H1 (cell line): Measurements from ENCODE around the gene OR52K1. TPM values are rescaled to one million over a fixed set of nuclear protein-coding genes. Genes with fewer than 3 reads are reported as not detected.

Source experiments
- CTCF ChIA-PET: fragments of 300-600 bp; sonication (Branson Sonifier 250); formaldehyde crosslinking; loops from one replicate; lab custom pipeline; 2021; ENCODE audit not compliant: partially characterized antibody; lab: Charles Lee
- POLR2A ChIA-PET: fragments of 300-600 bp; sonication (Branson Sonifier 250); formaldehyde crosslinking; loops from one replicate; lab custom pipeline; 2021; ENCODE audit warnings: inconsistent platforms; ENCODE audit not compliant: partially characterized antibody; lab: Charles Lee
- DNase-seq, 2 experiments: peaks; one replicate each; pipeline versions ENCODE4 v3.0.0 to v3.0.0-alpha.2; 2010 to 2022; ENCODE audit warnings: low spot score in 2 of 2, low read depth in 1 of 2, mixed read lengths in 1 of 2
- FAIRE-seq: peaks from 2 replicates; lab custom pipeline; 2011; peaks lifted over from hg19 to GRCh38; lab: Jason Lieb, UNC
- H2AFZ ChIP-seq: 2 replicates; pipeline ENCODE4 v1.8.1; 2012; ENCODE audit warnings: low read length, inconsistent platforms
- H2AK5ac ChIP-seq: 2 replicates; pipeline ENCODE4 v1.6.1; 2013; ENCODE audit warnings: low read depth, low read length
- H2BK120ac ChIP-seq: replicated peaks from 2 replicates; pipeline ENCODE3; 2013; ENCODE audit warnings: low read depth, low read length, inconsistent platforms
- H2BK12ac ChIP-seq: 2 replicates; pipeline ENCODE4 v1.6.1; 2013; ENCODE audit warnings: low read depth, low read length
- H2BK15ac ChIP-seq: 2 replicates; pipeline ENCODE4 v1.6.1; 2013; ENCODE audit warnings: low read length
- H2BK20ac ChIP-seq: 2 replicates; pipeline ENCODE4 v1.6.1; 2013; ENCODE audit warnings: low read length
- H2BK5ac ChIP-seq: 2 replicates; pipeline ENCODE4 v1.6.1; 2013; ENCODE audit warnings: low read depth, low read length
- H3K14ac ChIP-seq: 2 replicates; pipeline ENCODE4 v1.6.1; 2013; ENCODE audit warnings: inconsistent platforms; ENCODE audit not compliant: insufficient read length
- H3K18ac ChIP-seq: 2 replicates; pipeline ENCODE4 v1.6.1; 2013; ENCODE audit warnings: low read length; ENCODE audit errors: extremely low read depth
- H3K23ac ChIP-seq: 2 replicates; pipeline ENCODE4 v1.6.1; 2013; ENCODE audit warnings: inconsistent platforms; ENCODE audit not compliant: insufficient read length
- H3K23me2 ChIP-seq: 2 replicates; pipeline ENCODE4 v1.6.1; 2013; ENCODE audit warnings: low read depth, low read length
- H3K27ac ChIP-seq: 2 replicates; pipeline ENCODE4 v1.6.1; 2011; ENCODE audit warnings: low read depth, low read length, inconsistent platforms
- H3K27me3 ChIP-seq, 4 experiments: replicated peaks in 1 of 4; 1 replicate in 1 of 4; 2 replicates in 3 of 4; pipeline versions ENCODE4 v1.6.1 to v1.8.1; 2011 to 2013; ENCODE audit warnings: low read length in 3 of 4, mild to moderate bottlenecking in 3 of 4, inconsistent platforms in 2 of 4, mixed read lengths in 2 of 4, moderate library complexity in 1 of 4; ENCODE audit not compliant: control insufficient read depth in 3 of 4, insufficient read depth in 3 of 4; ENCODE audit errors: extremely low read depth in 1 of 4
- H3K36me3 ChIP-seq, 4 experiments: 2 replicates each; pipeline versions ENCODE4 v1.6.1 to v1.8.1; 2011 to 2013; ENCODE audit warnings: mild to moderate bottlenecking in 4 of 4, low read length in 3 of 4, moderate library complexity in 2 of 4, control low read depth in 1 of 4, inconsistent platforms in 1 of 4; ENCODE audit not compliant: insufficient read depth in 4 of 4, control insufficient read depth in 2 of 4
- H3K4ac ChIP-seq: replicated peaks from 2 replicates; pipeline ENCODE3; 2013; ENCODE audit warnings: low read length, low read depth, mixed read lengths, inconsistent platforms; ENCODE audit not compliant: insufficient read length
- H3K4me1 ChIP-seq, 4 experiments: replicated peaks in 1 of 4; 1 replicate in 1 of 4; 2 replicates in 3 of 4; pipeline versions ENCODE4 v1.6.1 to v1.8.1; 2011 to 2013; ENCODE audit warnings: low read length in 3 of 4, inconsistent platforms in 2 of 4, mixed read lengths in 1 of 4; ENCODE audit not compliant: insufficient read depth in 4 of 4, control insufficient read depth in 3 of 4
- H3K4me2 ChIP-seq, 2 experiments: 2 replicates each; pipeline versions ENCODE4 v1.6.1 to v1.8.1; 2011 to 2013; ENCODE audit warnings: low read depth in 2 of 2, low read length in 2 of 2, control low read depth in 1 of 2, inconsistent platforms in 1 of 2, mild to moderate bottlenecking in 1 of 2; ENCODE audit not compliant: insufficient read depth in 1 of 2
- H3K4me3 ChIP-seq, 4 experiments: fragments of 200-600, 300-600 bp in 1 of 4; sonication (generic), shearing (Covaris generic), sonication (Bioruptor Twin) in 1 of 4; 2 replicates each; pipeline versions ENCODE4 v1.5.1 to v1.8.1; 2011 to 2016; ENCODE audit warnings: low read length in 4 of 4, low read depth in 3 of 4, control low read depth in 2 of 4, inconsistent platforms in 2 of 4, mild to moderate bottlenecking in 2 of 4, mixed read lengths in 1 of 4, moderate library complexity in 1 of 4; ENCODE audit not compliant: insufficient read depth in 2 of 4; ENCODE audit errors: extremely low read depth in 1 of 4
- H3K56ac ChIP-seq: replicated peaks from 2 replicates; pipeline ENCODE3; 2013; ENCODE audit warnings: low read depth, mild to moderate bottlenecking, mixed read lengths, low read length, inconsistent platforms; ENCODE audit not compliant: insufficient read length
- H3K79me1 ChIP-seq: 2 replicates; pipeline ENCODE4 v1.6.1; 2013; ENCODE audit warnings: low read depth, low read length, control low read depth
- H3K79me2 ChIP-seq, 2 experiments: 2 replicates each; pipeline versions ENCODE4 v1.6.1 to v1.8.1; 2012 to 2013; ENCODE audit warnings: low read length in 2 of 2, mild to moderate bottlenecking in 2 of 2, inconsistent platforms in 1 of 2; ENCODE audit not compliant: insufficient read depth in 2 of 2, control insufficient read depth in 1 of 2
- H3K9ac ChIP-seq, 4 experiments: replicated peaks in 1 of 4; 1 replicate in 1 of 4; 2 replicates in 3 of 4; pipeline versions ENCODE4 v1.6.1 to v1.8.1; 2011 to 2013; ENCODE audit warnings: low read depth in 3 of 4, low read length in 3 of 4, control low read depth in 2 of 4, mild to moderate bottlenecking in 2 of 4, moderate library complexity in 2 of 4, inconsistent platforms in 1 of 4; ENCODE audit errors: extremely low read depth in 1 of 4
- H3K9me3 ChIP-seq, 2 experiments: 2 replicates each; pipeline versions ENCODE4 v1.6.1 to v1.8.1; 2012 to 2013; ENCODE audit warnings: mild to moderate bottlenecking in 2 of 2, moderate library complexity in 2 of 2, control low read depth in 1 of 2, inconsistent platforms in 1 of 2, low read depth in 1 of 2, low read length in 1 of 2, mixed read lengths in 1 of 2; ENCODE audit not compliant: insufficient read depth in 2 of 2
- H4K20me1 ChIP-seq, 2 experiments: replicated peaks in 1 of 2; 2 replicates each; pipeline versions ENCODE3 to v1.8.1; 2011 to 2013; ENCODE audit warnings: inconsistent platforms in 2 of 2, low read length in 2 of 2, mild to moderate bottlenecking in 1 of 2; ENCODE audit not compliant: insufficient read depth in 2 of 2, control insufficient read depth in 1 of 2
- H4K5ac ChIP-seq: 2 replicates; pipeline ENCODE4 v1.6.1; 2013; ENCODE audit warnings: low read length, low read depth, mixed read lengths, inconsistent platforms; ENCODE audit not compliant: insufficient read length
- H4K8ac ChIP-seq: 2 replicates; pipeline ENCODE4 v1.8.0; 2013; ENCODE audit warnings: mild to moderate bottlenecking, moderate library complexity, low read length, inconsistent platforms; ENCODE audit not compliant: insufficient read depth; ENCODE audit errors: extremely low read depth
- H4K91ac ChIP-seq: replicated peaks from 2 replicates; pipeline ENCODE3; 2013; ENCODE audit warnings: low read length, mixed read lengths, inconsistent platforms; ENCODE audit not compliant: insufficient read length
- ATF2 ChIP-seq: IDR thresholded peaks from 2 replicates; pipeline ENCODE4 v1.6.1; 2012; ENCODE audit warnings: low read length, inconsistent platforms
- CEBPB ChIP-seq: IDR thresholded peaks from 2 replicates; pipeline ENCODE4 v1.6.1; 2012; ENCODE audit warnings: low read depth, low read length
- CTCF ChIP-seq, 3 experiments: IDR thresholded peaks; 1 replicate in 2 of 3; 2 replicates in 1 of 3; pipeline versions ENCODE4 v1.5.1 to v1.6.1; 2011; ENCODE audit warnings: low read length in 3 of 3, mild to moderate bottlenecking in 3 of 3, inconsistent platforms in 2 of 3, low read depth in 1 of 3, moderate library complexity in 1 of 3; ENCODE audit not compliant: insufficient read depth in 1 of 3; ENCODE audit errors: control extremely low read depth in 1 of 3
- POU5F1 ChIP-seq: IDR thresholded peaks from 2 replicates; pipeline ENCODE4 v1.6.1; 2011; ENCODE audit warnings: low read depth, mild to moderate bottlenecking, low read length, moderate library complexity
- SAP30 ChIP-seq: fragments of 300-600 bp; sonication (generic); IDR thresholded peaks from 2 replicates; pipeline ENCODE4 v1.7.1; 2012; ENCODE audit warnings: low read length, moderate library complexity, mild to moderate bottlenecking, inconsistent platforms; ENCODE audit not compliant: insufficient read depth, insufficient replicate concordance
- SRF ChIP-seq: IDR thresholded peaks from 2 replicates; pipeline ENCODE4 v1.6.1; 2011; ENCODE audit warnings: mild to moderate bottlenecking, low read depth, low read length, moderate library complexity
- SUZ12 ChIP-seq: fragments of 200-600 bp; sonication (generic); IDR thresholded peaks from 2 replicates; pipeline ENCODE4 v1.6.1; 2012; ENCODE audit warnings: mild to moderate bottlenecking, inconsistent platforms, low read length, moderate library complexity, mixed read lengths
- TEAD4 ChIP-seq: IDR thresholded peaks from 2 replicates; pipeline ENCODE4 v1.6.1; 2012; ENCODE audit warnings: low read depth, low read length, inconsistent platforms, mixed read lengths
- ZNF274 ChIP-seq: IDR thresholded peaks from 2 replicates; pipeline ENCODE4 v1.7.0; 2012; ENCODE audit warnings: low read length, borderline replicate concordance; ENCODE audit errors: extremely low read depth
- WGBS, 2 experiments: shearing (Covaris generic) in 1 of 2; methylation state at CpG; one replicate each; pipeline versions ENCODE4 v1.1.6 to v1.1.7; 2013 to 2015; ENCODE audit warnings: low lambda C conversion rate in 2 of 2, mixed read lengths in 2 of 2, inconsistent platforms in 1 of 2, low coverage in 1 of 2, missing lambda C conversion rate in 1 of 2; ENCODE audit not compliant: insufficient replicate concordance in 2 of 2, insufficient coverage in 1 of 2, insufficient read length in 1 of 2; ENCODE audit errors: extremely low coverage in 1 of 2, missing lambda C conversion rate in 1 of 2; 5-methylcytosine and 5-hydroxymethylcytosine counted together
- polyA plus RNA-seq, 7 experiments: library from polyadenylated mRNA; depleted of rRNA in 3 of 7; stranded (reverse) in 5 of 7; unstranded in 2 of 7; fragments of >200 nt in 5 of 7; fragments of 200-250 nt in 2 of 7; gene quantifications; 1 replicate in 5 of 7; 2 replicates in 1 of 7; 4 replicates in 1 of 7; pipeline versions ENCODE4 v1.2.1 to v1.2.3, GENCODE V29; 2011 to 2013; ENCODE audit warnings: missing spikeins in 2 of 7, mixed read lengths in 2 of 7
- total RNA-seq: library from RNA; stranded (reverse); fragmentation: NEBNext Ultra II Directional; extraction: Animal tissue kit (Norgen Biotek cat#: 25700); gene quantifications from 2 replicates; pipeline ENCODE4 v1.2.1, GENCODE V29; 2021

Gene OR52K1
- total and polyA plus RNA-seq, 2 of the 8 experiments (the other 6 are each of a cell fraction or from before 2014, with no cell fraction given): not detected

DNA sequence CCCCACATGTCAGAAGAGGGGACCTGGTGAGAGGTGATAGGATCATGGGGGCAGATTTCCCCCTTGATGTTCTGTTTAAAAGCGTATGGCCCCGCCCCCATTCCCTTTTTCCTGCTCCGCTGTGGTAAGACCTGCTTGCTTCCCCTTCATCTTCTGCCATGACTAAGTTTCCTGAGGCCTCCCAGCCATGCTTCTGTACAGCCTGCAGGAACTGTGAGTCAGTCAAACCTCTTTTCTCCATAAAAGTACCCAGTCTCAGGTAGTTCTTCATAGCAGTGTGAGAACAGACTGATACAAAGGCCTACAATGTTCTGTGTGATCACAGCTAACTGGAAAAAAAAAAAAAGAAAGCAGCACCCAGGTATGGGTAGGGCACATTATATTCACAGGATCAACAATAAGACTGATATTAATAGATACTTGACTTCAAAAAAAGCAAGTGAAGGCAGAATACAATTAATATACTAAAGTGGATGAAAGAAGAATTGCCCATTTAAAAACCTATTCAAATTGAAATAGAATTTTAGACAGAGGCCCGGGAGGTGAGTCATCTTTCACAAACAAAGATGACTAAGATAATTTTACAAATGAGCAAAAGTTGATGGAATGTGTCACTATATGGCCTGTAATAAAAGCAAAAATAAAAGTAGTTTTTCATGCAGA lies 1.7 kb upstream of the OR52K1 start:
- Histone ChIP-seq H4K8ac (no peak overlapping the region), H3K4me2 (no peak overlapping the region), H2BK15ac (no peak overlapping the region), H3K36me3 (no peaks in the 10 kb centered on the region), H4K91ac (no peak overlapping the region), H3K56ac (no peak overlapping the region), H3K27me3 (no peaks in the 10 kb centered on the region), H3K9ac (no peak overlapping the region), H3K79me1 (no peaks in the 10 kb centered on the region), H3K27ac (no peak overlapping the region), H2AK5ac (no peak overlapping the region), H3K23ac (no peak overlapping the region), H3K14ac (no peak overlapping the region), H3K23me2 (no peaks in the 10 kb centered on the region; the same call in 1 of the 2 replicates), H3K4ac (no peak overlapping the region), H2AFZ (peak overlapping the region; percentile 57; the same call in 1 of the 2 replicates), H4K5ac (no peak overlapping the region), H2BK5ac (no peak overlapping the region), H3K9me3 (no peaks in the 10 kb centered on the region), H3K18ac (no peak overlapping the region), H2BK120ac (no peak overlapping the region), H3K79me2 (no peaks in the 10 kb centered on the region), H2BK12ac (no peak overlapping the region), H4K20me1 (no peaks in the 10 kb centered on the region), H2BK20ac (no peak overlapping the region), H3K4me1 (no peaks in the 10 kb centered on the region), H3K4me3 (no peak overlapping the region)
- WGBS, 2 experiments: 86% methylated on average over 4 of the region's 4 CpGs; no CpG with 5 or more reads in 1 of the 2 experiments
- ChIA-PET POLR2A (no interaction called here), CTCF (no interaction called here)
- DNase-seq (no peak), FAIRE-seq (no peak)
- TF ChIP-seq CEBPB: no peak
- TF ChIP-seq ATF2: no peak
- no peak for TF ChIP-seq POU5F1
- no peak for TF ChIP-seq SUZ12
- TF ChIP-seq ZNF274: no peak
- TF ChIP-seq SAP30: no peak
- no peak for TF ChIP-seq CTCF (IDR thresholded peaks at IDR 0.05; ENCODE audit: control extremely low read depth in 1 of 3, insufficient read depth in 1 of 3, low read depth in 1 of 3, low read length in 3 of 3)
- TF ChIP-seq TEAD4: no peak
- TF ChIP-seq SRF: no peak
